HG03460 (cell line): ENCODE results near the gene GPR35.

Source experiments
- ATAC-seq: cut with Tn5 transposase; IDR thresholded peaks from one replicate; pipeline ENCODE4 v1.9.1; 2021; ENCODE audit not compliant: unreplicated experiment

Gene GPR35

DNA sequence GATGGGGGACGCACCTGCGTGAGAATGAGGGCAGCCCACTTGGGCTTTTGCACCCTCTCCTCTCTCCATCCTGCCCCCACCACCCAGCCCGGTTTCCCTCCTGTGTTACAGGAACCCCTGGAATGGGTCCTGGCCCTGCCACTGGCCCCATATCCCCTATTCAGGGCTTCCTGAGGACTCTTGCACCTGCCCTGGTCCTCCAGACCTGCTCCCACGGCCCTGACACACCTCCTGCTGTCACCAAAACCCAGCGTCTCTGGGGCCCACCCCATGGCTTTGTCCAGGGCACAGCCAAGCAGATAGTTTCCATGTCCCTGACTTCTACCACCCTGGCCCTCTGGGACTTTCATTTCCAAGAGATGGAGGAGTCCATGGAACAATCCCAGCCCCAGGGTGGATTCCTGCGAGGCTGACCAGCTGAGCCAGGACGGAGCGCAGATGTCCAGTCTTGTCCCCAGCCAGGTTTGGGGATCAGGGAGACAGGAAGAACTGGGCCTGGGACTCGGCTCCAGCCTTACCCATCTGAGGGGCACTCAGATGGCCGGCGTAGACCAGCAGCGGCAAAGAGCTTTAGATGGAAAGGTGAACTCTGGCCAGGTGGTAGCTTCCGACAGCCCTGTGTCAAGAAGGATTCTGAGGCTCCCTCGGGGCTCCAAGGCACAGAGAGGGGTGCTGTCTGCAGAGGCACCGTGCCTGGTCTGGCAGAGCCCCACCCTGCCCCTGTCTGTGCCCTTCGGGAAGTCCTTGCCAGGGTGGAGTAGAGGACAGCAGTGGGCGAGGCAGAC, 12.0 kb downstream of the GPR35 start:
- ATAC-seq, result no peak

DNA sequence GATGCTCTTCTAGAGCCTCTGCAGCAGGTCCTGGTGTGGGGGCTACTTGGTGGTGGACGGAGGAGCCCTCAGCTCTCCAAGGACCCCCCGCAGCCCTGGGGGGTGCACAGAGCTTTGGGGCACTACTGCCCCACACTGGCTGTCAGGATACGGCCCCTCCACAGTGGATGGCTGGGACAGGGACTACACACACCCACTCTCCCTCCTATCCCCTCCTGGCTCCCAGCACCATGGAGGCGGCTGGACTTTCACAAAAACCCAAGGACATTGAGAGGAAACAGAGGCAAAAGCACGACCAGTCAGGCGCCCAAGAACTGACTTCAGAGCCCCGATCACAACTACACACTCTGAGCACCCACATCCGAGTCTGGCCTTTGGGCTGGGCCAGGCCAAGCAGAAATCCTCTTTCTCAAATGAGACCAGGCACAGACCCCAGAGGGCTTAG, 12.6 kb downstream of the GPR35 start:
- no peak for ATAC-seq

GRCh38 chr2:240638512-240639160, 13.4 kb downstream of the GPR35 start:
- no peak for ATAC-seq

DNA sequence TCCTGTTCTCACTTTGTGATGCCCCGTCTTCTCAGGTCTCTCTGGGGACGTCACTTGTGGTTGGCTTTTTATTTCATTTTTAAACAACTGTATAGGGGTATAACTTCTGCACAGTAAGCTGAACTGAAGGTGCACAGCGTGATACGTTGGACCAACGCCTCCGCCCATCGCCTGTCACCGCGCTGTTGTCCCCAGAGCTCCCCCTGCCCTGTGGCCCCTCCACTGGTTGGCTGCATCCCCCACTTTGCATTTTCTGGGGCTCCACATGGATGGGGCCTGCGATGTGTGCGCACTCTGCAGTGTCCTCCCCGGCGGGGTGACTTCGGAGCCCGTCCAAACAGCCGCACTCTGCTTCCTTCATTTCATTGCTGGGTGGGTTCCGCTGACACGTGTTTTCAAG, 14.3 kb downstream of the GPR35 start:
- ATAC-seq, result no peak

- ATAC-seq, result no peak
These were observed 15.7 kb downstream of the GPR35 start for GRCh38 chr2:240640939-240641338.

DNA sequence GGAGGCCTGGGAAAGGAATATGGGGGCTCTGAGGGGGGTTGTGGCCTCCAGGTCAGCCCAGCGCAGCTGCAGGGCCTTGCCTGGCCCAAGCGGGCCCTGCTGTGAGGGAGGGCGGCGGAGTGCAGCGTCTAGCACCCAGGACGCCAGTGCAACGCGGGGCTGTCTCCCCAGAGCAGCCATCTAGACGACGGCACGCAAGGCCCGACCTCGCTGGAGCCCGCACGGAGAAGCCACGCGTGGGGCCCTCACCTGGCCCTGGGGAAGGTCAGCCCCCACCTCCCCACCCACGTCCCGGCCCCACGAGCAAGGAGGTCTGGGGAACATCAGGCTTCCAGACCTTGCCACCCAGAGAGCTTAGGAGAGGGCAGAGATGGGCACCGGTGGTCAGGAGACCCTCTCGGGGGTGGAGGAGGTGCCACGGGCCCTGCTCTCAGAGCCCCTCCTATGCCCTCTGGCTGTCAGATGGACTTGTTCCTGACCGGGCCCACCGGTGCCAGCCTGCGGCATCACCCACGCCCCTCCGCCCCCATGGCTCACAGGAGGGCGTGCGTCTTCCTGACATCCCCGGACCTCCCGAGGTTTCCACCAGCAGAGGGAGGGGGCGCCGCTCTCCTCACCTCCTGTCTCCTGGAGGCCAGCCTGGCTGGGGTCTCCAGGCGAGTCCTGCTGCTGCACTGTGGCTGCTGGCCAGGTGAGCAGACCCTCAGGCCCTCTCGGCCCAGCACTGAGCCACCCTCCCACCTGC, 17.0 kb downstream of the GPR35 start:
- ATAC-seq, result no peak

DNA sequence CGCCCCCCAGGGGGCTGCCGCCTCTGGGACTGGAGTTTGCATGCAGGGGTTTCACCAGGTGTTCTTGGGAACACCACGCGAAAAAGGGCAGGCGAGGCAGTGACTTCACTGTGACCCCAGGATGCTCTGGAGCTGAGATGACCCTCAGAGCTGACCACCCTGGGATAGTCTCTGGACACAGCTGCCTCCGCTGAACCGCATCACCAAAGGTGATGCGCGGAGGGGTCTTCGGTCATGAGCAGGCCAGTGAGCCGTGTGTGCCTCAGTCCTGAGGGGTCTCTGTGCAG, 17.5 kb downstream of the GPR35 start:
- ATAC-seq, result no peak

- no peak for ATAC-seq
These were observed 18.0 kb downstream of the GPR35 start for GRCh38 chr2:240643093-240643810.

- ATAC-seq, result no peak
These were observed 18.5 kb downstream of the GPR35 start for GRCh38 chr2:240643811-240644150.

- ATAC-seq, result no peak
These were observed 18.9 kb downstream of the GPR35 start for GRCh38 chr2:240644171-240644651.

- ATAC-seq, result no peak
These were observed 19.6 kb downstream of the GPR35 start for GRCh38 chr2:240644859-240645301.

DNA sequence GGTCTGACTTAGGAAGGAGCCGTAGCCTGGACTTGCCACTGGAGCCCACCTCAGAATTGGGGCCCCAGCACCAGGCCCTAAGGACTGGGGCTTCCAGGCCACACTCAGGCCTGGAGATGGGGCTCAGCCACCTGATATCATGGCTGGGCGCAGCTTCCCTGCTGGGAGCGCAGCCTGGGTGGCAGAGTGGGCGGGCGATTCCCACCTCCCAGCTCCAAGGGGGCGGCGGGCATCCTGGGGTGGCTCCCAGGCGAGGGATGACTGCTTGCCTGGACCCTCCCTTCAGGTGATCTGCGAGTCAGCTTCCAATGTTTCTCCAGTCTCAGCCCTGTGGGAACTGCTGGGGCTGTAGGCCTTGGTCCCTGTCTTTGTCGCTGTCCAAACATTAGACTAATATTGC, 20.1 kb downstream of the GPR35 start:
- ATAC-seq, result no peak

DNA sequence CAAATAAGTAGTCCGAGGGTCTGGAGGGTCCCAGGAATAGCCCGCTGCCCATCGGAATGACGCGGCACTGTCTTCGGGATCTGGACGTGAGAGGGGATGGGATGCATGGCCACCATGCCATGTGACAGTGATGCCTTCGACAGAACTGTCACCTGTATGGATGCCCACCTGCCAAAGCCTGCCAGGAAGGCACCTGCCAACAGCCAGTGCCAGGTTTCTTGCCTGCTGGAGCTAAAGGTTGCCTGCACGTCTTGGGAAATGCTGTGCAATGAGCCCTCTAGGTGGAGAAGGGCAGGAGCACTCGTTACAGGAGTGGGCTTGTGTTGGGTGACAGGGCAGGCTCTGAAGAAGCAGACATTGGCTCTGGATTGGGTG, 20.5 kb downstream of the GPR35 start:
- no peak for ATAC-seq

GRCh38 chr2:240646176-240646899, 21.1 kb downstream of the GPR35 start:
- ATAC-seq, result no peak

DNA sequence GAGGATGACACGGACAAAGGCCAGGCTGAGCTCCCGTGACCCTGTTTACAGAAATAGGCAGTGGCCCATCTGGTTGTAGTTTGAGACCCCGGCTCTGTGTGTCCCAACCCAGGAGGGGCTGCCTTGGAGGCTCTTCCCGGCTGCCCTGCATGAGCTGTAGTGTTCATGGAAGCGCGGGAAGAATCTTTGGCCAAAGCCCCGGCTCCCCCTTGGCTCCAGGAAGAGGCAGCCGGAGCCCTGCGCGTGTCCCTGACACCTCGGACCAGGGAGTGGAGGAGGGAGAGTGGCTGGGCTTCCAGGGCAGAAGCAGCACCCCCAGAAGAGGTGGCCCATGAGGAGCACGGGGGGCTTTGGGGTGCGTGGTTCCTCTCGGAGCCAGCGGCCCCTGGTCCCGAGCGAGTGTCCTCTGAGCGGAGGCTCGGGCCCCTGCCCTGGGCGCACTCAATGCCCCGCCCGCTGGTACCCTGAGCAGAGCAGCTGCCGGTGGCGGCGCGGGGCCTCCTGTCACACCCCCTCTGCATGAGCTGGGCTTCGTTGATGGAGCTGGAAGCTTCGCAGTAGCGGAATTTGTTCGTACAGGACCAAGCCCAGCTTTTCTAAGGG, 21.7 kb downstream of the GPR35 start:
- no peak for ATAC-seq

GRCh38 chr2:240647503-240648154, 22.3 kb downstream of the GPR35 start:
- ATAC-seq, result no peak

- ATAC-seq, result no peak
These were observed 22.9 kb downstream of the GPR35 start for GRCh38 chr2:240648155-240648649.

DNA sequence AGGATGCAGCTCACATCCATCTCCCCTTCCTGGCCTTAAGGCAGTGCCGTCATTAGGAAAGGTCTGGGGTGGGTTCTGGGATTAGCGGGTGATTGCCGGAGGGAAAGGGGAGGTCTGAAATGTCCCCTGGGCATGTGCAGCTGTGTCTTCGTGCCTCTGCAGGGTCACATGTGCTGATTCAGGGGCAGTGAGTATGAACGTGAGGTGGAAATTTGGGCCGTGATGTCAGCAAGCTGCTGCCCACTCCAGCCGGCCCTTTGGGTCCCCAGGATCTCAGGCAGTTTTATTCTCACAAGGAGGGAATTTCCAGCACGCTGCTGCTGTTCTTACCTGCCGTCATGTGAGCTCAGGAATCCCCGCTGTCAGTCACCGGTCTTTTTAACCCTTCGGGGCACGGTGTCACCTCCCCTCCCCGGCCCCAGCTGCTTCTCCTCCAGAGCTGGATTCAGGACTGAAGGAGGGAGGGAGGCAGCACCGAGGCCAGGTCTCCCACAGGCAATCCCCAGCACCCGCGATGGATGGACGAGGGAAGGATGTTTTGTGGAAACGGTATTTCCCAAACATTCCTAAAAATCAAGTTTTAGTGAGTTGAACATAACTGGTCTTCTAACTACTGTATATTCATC, 23.5 kb downstream of the GPR35 start:
- ATAC-seq, result no peak

GRCh38 chr2:240649331-240649730, 24.1 kb downstream of the GPR35 start:
- ATAC-seq, result no peak
